ENCODE results near the gene DTX3. TPM values are rescaled to one million over a fixed set of nuclear protein-coding genes. Genes with fewer than 3 reads are reported as not detected.
"Not testable (repeated sequence)": the region's sequence is repeated elsewhere in the genome, so short reads cannot be mapped to it uniquely, and the experiment has no call there.

DTX3 gene
- 0.91 TPM for polyA plus RNA-seq

- peaks cover 6 to 9% (median 8%) of the 10 kb centered on the region in 3 donors for H3K4me1 Mint-ChIP-seq
Observed at GRCh38 chr12:57604454-57604991, at the start of gene DTX3. Gene DTX3 (plus strand): TSS chr12:57604824. CDS start chr12:57606518, 1,694 bp downstream.

GRCh38 chr12:57554897-57555296 is 49.7 kb upstream of the DTX3 start:
- no peak overlapping the region for H3K27ac Mint-ChIP-seq
- peaks cover 0 to 8% (median 4%) of the 10 kb centered on the region in 3 donors for H3K4me1 Mint-ChIP-seq
- H3K27me3 Mint-ChIP-seq = peaks cover 3% of the 10 kb centered on the region
- H3K36me3 Mint-ChIP-seq = no peaks in the 10 kb centered on the region
- no peaks in the 10 kb centered on the region for H3K9me3 Mint-ChIP-seq
- no peak overlapping the region for H3K4me3 Mint-ChIP-seq

More at GRCh38 chr12:57604454-57604991, at the start of gene DTX3:
- H3K27me3 Mint-ChIP-seq = peaks cover 18% of the 10 kb centered on the region
- H3K9me3 Mint-ChIP-seq = no peaks in the 10 kb centered on the region
- peak within 1 kb of the TSS; percentile 66 to 90 (median 80) for H3K4me3 Mint-ChIP-seq
- peaks cover 13% of the 10 kb centered on the region for H3K36me3 Mint-ChIP-seq
- peak within 1 kb of the TSS in 1 of 3 donors; percentile 65 for H3K27ac Mint-ChIP-seq

- H3K27ac Mint-ChIP-seq = no peak overlapping the region
- no peaks in the 10 kb centered on the region for H3K4me1 Mint-ChIP-seq
- H3K4me3 Mint-ChIP-seq = no peak overlapping the region
Observed at GRCh38 chr12:57558864-57559263, 45.8 kb upstream of the DTX3 start.

GRCh38 chr12:57560516-57560915 is 44.1 kb upstream of the DTX3 start:
- peaks cover 5% of the 10 kb centered on the region for H3K27me3 Mint-ChIP-seq

More at GRCh38 chr12:57558864-57559263, 45.8 kb upstream of the DTX3 start:
- Mint-ChIP-seq H3K27me3 (no peaks in the 10 kb centered on the region), H3K36me3 (no peaks in the 10 kb centered on the region), H3K9me3 (no peaks in the 10 kb centered on the region)

GRCh38 chr12:57561117-57561516 is 43.5 kb upstream of the DTX3 start:
- H3K27me3 Mint-ChIP-seq, H3K9me3 Mint-ChIP-seq, H3K4me3 Mint-ChIP-seq, H3K4me1 Mint-ChIP-seq, H3K27ac Mint-ChIP-seq, H3K36me3 Mint-ChIP-seq: not testable (repeated sequence)

More at GRCh38 chr12:57560516-57560915, 44.1 kb upstream of the DTX3 start:
- H3K4me1 Mint-ChIP-seq = no peaks in the 10 kb centered on the region
- no peak overlapping the region for H3K27ac Mint-ChIP-seq
- no peaks in the 10 kb centered on the region for H3K9me3 Mint-ChIP-seq
- no peaks in the 10 kb centered on the region for H3K36me3 Mint-ChIP-seq
- H3K4me3 Mint-ChIP-seq = no peak overlapping the region

GRCh38 chr12:57563358-57563757 is 41.3 kb upstream of the DTX3 start:
- Mint-ChIP-seq H3K36me3 (no peaks in the 10 kb centered on the region), H3K27me3 (peaks cover 6% of the 10 kb centered on the region), H3K4me1 (no peaks in the 10 kb centered on the region), H3K9me3 (no peaks in the 10 kb centered on the region), H3K4me3 (no peak overlapping the region), H3K27ac (no peak overlapping the region)

- H3K27me3 Mint-ChIP-seq = peaks cover 6% of the 10 kb centered on the region
- no peak overlapping the region for H3K4me3 Mint-ChIP-seq
- H3K36me3 Mint-ChIP-seq = peaks cover under 1% of the 10 kb centered on the region
- peaks cover 0 to 1% (median under 1%) of the 10 kb centered on the region in 3 donors for H3K4me1 Mint-ChIP-seq
- H3K9me3 Mint-ChIP-seq = no peaks in the 10 kb centered on the region
- no peak overlapping the region for H3K27ac Mint-ChIP-seq
Observed at GRCh38 chr12:57564178-57564740, 40.4 kb upstream of the DTX3 start.

GRCh38 chr12:57568838-57569237 is 35.8 kb upstream of the DTX3 start:
- no peak overlapping the region for H3K27ac Mint-ChIP-seq
- H3K4me3 Mint-ChIP-seq = no peak overlapping the region
- H3K4me1 Mint-ChIP-seq = peaks cover 0 to 2% (median 1%) of the 10 kb centered on the region in 3 donors
- H3K27me3 Mint-ChIP-seq = peaks cover 6% of the 10 kb centered on the region
- H3K36me3 Mint-ChIP-seq = peaks cover 5% of the 10 kb centered on the region
- no peaks in the 10 kb centered on the region for H3K9me3 Mint-ChIP-seq

GRCh38 chr12:57569858-57570257 is 34.8 kb upstream of the DTX3 start:
- Mint-ChIP-seq H3K9me3 (no peaks in the 10 kb centered on the region), H3K27ac (peak overlapping the region in 1 of 3 donors; percentile 20), H3K27me3 (peaks cover 3% of the 10 kb centered on the region), H3K4me3 (no peak overlapping the region), H3K4me1 (peaks cover 0 to 2% (median 1%) of the 10 kb centered on the region in 3 donors), H3K36me3 (peaks cover 5% of the 10 kb centered on the region)

GRCh38 chr12:57570438-57570837 is 34.2 kb upstream of the DTX3 start:
- H3K4me3 Mint-ChIP-seq, H3K9me3 Mint-ChIP-seq, H3K36me3 Mint-ChIP-seq, H3K27me3 Mint-ChIP-seq, H3K4me1 Mint-ChIP-seq, H3K27ac Mint-ChIP-seq: not testable (repeated sequence)

GRCh38 chr12:57571926-57572762 is 32.5 kb upstream of the DTX3 start:
- Mint-ChIP-seq H3K4me3 (no peak overlapping the region), H3K9me3 (no peaks in the 10 kb centered on the region), H3K27me3 (peaks cover 1% of the 10 kb centered on the region), H3K36me3 (peaks cover 5% of the 10 kb centered on the region), H3K4me1 (peaks cover 0 to 2% (median 1%) of the 10 kb centered on the region in 3 donors), H3K27ac (no peak overlapping the region)

- Mint-ChIP-seq H3K27me3 (no peaks in the 10 kb centered on the region), H3K9me3 (no peaks in the 10 kb centered on the region), H3K36me3 (peaks cover 4% of the 10 kb centered on the region), H3K4me1 (no peaks in the 10 kb centered on the region), H3K4me3 (no peak overlapping the region), H3K27ac (no peak overlapping the region)
Observed at GRCh38 chr12:57574795-57575194, 29.8 kb upstream of the DTX3 start.

- H3K27ac Mint-ChIP-seq = no peak overlapping the region
Observed at GRCh38 chr12:57575771-57576612, 28.6 kb upstream of the DTX3 start.

GRCh38 chr12:57576613-57577160 is 27.9 kb upstream of the DTX3 start:
- Mint-ChIP-seq H3K4me3 (no peak overlapping the region), H3K9me3 (no peaks in the 10 kb centered on the region), H3K27me3 (no peaks in the 10 kb centered on the region), H3K36me3 (peaks cover 4% of the 10 kb centered on the region), H3K27ac (no peak overlapping the region), H3K4me1 (no peaks in the 10 kb centered on the region)

More at GRCh38 chr12:57575771-57576612, 28.6 kb upstream of the DTX3 start:
- H3K27me3 Mint-ChIP-seq = no peaks in the 10 kb centered on the region
- H3K9me3 Mint-ChIP-seq = no peaks in the 10 kb centered on the region
- peaks cover 4% of the 10 kb centered on the region for H3K36me3 Mint-ChIP-seq
- H3K4me1 Mint-ChIP-seq = no peaks in the 10 kb centered on the region
- H3K4me3 Mint-ChIP-seq = no peak overlapping the region

All from IgD-negative memory B cell (primary cell).